GM19043 (cell line): Measurements from ENCODE around the gene UBE4B.

Experiments used
- ATAC-seq: cut with Tn5 transposase; IDR thresholded peaks from one replicate; pipeline ENCODE4 v1.9.1; 2021; ENCODE audit warnings: low read depth; ENCODE audit not compliant: unreplicated experiment

Gene UBE4B

DNA sequence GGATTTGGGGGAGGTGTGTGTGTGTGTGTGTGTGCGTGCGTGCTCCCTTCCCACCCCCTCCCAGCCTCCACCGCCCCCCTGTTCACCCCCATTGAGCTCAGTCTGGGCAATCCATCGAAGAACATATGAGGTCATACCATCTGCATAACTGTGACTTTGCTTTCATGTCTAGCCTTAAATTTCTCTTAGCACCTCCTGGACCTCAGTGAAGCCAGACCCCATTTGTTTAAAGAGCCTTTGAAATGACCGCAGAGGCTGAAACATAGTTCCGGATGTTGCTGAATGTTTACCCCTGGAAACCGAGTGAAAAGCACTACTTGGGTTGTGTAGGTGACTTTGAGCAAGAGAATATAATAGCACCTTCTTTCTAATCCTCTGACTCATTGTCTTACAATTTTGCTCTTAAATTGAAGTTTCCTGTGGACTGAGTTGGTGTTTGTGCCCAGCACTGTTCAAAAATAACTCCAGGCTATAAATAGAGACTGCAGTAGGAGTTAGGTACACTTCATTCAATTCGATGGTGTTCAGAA, 75.4 kb downstream of the UBE4B start:
- no peak for ATAC-seq

DNA sequence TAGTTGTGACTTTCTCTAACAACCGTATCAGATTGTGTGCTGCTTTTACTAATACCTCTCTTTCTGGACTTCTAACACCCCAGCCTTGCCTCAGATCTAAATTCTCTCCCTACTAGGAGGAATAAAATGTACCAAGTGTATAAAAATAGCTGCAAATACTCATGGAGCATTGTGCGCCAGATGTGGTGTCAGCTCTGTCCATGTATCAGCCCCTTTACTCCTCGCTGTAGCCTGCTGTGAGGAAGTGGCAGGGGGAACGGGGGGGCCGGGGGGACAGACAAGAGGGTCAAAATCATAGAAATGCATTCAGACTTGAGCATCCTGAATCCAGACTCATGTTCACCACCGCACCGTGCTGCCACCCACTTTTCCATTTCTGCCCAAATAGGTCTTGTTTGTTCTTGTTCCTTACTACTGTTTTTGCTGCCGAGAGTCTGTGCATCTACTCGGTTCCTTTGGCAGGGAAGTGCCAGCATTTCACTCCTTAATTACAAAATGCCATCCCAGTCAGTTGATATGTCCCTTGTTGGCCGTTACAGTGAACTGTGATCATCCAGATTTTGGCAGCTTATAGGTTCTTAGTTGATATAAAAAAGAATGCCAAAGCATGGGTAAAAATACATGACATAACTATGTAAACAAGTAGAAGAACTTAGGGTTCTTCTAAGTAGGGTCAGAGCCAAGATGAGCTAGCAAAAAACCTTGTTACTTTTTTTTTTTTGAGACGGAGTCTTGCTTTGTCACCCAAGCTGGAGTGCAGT, 76.4 kb downstream of the UBE4B start:
- no peak for ATAC-seq

DNA sequence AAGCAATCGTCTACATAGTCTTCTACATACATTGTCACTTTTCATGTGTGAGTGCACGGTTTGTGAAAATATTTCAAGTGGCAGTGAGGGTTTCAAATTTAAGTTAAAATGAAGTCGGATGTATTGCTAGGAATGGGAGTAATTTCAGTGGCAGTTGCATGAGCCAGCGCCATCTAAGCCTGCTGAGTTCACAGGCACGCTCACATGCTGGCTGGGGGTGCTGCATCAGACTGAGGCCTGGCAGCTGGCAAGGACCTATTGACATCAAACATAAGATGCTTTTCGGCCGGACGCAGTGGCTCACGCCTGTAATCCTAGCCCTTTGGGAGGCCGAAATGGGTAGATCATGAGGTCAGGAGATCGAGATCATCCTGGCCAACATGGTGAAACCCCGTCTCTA, 80.7 kb downstream of the UBE4B start:
- no peak for ATAC-seq

DNA sequence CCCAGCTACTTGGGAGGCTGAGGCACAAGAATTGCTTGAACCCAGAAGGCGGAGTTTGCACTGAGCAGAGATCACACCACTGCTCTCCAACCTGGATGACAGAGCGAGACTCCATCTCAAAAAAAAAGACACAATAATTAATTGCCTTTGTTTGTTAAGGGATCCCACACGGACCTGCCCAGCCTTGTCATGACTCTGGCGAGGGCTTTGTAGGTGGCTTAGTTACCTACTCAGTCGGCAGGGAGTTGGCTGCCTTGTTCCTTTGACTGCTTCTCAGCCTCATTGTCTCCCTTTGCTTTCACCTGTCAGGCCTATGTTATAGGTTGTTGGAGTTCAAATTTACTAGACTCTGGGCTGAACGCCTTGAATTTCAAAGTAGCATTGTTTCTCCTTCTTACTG, 82.0 kb downstream of the UBE4B start:
- ATAC-seq = no peak

DNA sequence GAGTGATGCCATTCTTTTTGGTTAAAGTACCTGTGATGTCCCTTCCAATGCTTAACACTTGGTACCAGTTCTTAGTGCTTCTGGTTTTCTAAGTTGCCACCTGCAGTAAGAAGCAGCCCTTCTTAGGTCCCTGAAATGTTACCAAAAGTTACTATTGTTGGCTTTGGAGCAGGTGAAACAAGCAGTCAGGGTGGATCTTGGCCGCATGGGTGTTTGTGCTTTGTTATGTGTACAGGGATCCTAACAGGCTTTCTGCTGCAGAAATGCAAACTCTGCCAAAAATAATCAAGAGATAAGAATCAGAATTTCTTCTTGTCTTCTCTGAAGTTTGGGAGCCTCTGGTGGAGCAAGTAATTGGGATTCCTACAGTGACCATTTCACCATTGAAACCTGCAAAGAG, 84.4 kb downstream of the UBE4B start:
- no peak for ATAC-seq

DNA sequence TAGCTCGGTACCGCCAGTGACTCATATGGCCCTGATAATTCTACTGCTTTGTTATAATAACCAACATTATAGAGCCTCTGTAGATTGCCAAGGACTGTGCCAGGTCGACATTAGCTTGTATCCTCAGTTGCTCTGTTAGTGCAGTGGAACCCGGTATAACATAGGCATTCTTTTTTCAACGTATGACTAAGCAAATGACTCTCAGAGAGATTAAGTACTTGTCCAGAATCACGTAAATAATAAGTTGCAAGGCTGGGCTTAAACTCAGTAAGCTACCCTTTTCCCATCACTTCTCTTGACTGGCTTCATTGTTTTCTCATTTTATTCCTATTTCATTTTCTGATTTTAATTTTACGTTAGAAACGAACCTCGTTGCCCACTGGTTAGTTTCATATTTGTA, 85.1 kb downstream of the UBE4B start:
- no peak for ATAC-seq

DNA sequence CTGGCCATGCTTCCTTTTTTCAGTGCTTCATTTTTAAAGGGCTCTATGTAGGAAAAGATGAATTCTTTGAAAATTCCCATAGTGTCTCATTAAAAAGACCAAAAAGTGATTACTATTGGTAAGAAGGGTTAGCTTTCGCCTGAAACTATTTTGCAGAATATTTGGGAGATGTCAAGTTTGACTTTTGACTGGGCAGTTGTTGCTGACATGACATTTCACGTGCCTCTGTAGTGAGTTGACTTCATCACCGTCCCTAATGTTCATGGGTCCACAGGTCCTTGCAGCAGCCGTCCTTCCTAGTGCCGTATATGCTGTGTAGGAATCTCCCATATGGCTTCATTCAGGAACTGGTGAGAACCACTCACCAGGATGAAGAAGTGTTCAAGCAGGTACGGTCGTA, 88.9 kb downstream of the UBE4B start:
- no peak for ATAC-seq

DNA sequence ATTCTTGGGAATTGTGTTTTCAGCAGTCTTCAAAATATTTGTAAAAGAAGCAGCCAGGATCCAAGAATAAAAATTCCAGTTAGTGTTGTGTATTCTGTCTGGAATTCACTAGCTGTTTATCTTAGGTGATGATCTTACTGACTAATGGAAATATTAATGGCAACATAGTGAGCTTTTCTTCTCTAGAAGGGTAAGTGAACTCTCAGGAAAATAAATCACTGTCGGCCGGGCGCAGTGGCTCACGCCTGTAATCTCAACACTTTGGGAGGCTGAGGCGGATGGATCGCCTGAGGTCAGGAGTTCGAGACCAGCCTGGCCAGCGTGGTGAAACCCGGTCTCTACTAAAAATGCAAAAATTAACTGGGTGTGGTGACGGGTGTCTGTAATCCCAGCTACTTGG, 90.2 kb downstream of the UBE4B start:
- no peak for ATAC-seq

DNA sequence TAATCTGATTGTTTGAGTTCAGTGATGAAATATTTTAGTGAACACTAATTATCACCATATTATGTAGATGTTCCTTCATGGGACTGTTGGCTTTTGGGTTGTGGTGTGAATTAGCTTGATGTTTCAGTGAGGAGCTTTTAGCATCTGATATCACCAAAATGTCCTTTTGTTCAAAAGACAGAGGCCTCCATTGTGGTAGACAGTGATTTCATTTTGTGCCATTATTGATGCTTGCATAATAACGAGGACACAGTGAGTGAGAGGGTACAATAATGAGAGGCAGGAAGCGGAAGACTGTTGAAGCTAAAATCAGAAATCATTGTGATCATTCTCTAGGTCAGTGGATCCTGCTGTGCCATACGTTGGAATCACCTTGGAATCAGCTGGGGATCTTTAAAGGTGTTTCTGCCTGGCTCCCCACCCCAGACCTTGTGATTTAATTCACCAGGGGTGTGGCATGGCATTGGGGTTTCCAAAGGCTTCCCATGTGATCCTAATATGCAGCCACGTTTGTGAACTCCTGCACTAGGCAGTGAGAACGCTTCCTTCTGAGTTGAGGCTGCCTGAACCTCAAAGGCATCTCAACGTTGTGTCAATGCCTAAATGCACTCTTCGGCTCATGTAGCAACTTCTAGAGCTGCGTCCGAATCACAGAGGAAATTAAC, 95.5 kb downstream of the UBE4B start:
- no peak for ATAC-seq

DNA sequence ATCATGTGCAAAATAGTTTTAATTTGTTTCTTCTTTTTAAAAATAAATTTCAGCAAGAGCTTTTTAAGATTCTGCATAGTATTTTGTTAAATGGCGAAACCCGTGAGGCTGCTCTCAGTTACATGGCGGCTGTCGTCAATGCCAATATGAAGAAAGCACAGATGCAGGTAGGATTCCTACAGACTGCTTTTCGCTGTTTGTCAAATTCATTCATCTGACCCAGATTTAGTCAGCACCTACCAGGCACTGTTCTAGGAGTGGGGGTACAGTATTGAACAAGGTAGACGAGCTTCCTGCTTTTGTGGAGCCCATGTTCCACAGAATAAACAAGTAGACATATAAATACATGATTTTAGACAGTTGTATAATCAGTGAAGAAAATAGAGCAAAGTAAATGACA, 99.6 kb downstream of the UBE4B start:
- ATAC-seq = no peak

DNA sequence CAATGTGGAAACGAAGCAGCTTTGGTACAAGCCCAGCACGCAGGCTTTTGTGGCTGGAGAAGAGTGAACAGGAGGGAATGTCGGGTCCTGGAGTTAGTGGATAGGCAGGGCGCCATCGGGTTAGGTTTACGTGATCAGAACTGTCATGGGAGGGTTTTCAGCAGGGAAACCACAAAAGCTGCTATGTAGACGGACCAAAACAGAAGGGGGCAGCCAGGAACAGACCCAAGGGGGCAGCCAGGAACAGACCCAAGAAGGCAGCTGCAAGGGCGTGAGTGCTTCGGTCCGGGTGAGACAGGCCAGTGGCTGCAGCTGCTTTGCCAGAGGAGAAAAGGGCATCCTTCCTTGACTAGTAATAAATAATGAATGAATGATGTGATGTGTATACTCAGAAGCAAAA, 100.1 kb downstream of the UBE4B start:
- no peak for ATAC-seq

DNA sequence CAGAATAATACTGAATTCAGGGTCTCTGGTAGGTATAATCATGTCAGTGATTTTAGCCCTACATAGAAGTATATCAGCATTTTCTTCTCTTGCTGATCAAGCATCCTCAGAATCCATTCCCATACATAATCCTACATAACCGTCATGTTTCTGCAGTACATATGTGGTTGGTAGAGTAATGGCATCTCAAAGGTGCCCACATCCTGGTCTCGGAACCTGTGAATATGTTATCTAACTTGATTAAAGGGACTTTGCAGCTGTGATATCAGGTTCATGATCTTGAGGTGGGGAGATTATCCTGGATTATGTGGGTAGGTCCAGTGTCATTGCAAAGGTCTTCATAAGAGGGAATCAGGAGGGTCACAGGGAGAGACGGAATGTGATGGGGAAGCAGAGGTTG, 108.2 kb downstream of the UBE4B start:
- no peak for ATAC-seq

DNA sequence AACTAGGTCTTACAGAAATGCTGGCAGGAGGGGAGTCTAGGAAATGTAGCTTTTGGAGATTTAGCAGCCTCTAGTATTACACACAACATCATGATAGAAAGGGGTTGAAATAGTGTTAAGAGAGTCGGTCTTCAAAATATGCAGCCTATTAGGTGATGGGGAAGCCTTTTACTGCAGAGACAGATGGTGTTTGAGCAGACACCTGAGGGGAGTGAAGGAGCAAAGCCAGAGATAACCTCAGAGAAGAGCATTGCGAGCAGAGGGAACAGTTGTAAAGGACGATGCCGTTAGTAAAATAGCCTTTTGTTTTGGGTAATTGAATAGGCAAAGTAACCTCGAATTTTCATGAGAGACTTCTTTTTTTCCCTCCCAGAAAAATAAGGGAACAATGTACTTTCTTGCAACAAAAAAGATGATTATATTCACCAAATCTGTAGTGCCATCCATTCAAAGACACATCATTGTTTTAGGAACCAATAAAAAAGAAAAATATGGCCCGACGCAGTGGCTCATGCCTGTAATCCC, 111.3 kb downstream of the UBE4B start:
- no peak for ATAC-seq

DNA sequence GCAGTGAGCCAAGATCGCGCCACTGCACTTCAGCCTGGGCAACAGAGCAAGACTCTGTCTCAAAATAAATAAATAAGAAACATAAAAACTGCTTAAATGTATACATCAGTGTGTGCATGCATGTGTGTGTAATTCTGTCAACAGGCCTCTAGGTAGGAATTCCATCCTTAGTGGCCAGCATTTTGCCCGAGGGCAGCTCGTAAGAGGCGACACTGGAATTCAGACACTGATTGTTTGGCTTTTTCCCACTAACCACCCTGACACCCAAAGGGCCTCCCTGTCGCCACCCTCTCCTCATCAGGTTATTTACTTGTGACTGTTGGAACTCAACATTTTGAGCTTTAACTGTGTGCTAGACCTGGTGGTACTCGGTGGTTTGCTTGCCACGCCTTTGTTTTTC, 113.6 kb downstream of the UBE4B start:
- no peak for ATAC-seq

DNA sequence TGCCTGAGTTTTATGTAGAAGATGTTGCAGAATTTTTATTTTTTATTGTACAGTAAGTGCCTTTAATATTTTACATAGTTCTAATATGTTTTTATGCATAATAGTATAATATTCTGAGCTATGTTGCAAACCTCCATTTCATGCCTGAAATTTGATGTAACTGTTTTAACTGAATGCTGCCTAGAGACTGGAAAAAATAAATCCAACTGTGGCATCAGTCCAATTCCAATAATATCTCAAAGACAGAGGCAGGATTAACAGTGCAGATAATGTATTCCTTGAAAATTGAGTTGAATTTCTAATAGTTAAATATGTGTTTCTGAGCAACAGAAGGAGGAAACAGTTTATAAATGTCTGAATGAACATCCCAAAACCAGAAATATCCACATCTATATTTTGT, 116.5 kb downstream of the UBE4B start:
- ATAC-seq = no peak

DNA sequence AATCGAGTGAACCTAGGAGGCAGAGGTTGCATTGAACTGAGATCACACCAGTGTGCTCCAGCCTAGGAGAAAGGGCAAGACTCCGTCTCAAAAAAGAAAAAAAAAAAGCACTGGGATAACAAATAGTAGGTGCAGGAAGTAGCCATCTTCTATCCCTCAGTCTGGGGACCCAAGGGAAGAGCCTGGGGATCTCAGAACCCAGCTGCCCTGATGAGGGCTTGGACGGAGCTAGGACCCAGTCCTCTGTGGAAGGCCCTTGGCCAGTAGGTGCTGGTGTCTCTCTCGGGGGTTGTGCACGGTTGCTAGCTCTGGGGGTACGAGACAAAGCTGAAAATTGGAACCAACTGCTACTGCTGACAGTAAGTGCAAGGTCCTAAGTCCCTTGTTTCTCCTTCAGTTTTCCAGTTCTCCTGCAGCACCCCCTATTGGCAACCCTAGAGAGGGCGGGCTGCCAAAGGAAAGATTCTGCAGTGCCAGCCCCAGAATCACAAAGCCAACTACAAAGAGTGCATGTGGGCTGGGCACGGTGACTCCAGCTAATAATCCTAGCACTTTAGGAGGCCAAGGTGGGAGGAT, 120.0 kb downstream of the UBE4B start:
- ATAC-seq = no peak

DNA sequence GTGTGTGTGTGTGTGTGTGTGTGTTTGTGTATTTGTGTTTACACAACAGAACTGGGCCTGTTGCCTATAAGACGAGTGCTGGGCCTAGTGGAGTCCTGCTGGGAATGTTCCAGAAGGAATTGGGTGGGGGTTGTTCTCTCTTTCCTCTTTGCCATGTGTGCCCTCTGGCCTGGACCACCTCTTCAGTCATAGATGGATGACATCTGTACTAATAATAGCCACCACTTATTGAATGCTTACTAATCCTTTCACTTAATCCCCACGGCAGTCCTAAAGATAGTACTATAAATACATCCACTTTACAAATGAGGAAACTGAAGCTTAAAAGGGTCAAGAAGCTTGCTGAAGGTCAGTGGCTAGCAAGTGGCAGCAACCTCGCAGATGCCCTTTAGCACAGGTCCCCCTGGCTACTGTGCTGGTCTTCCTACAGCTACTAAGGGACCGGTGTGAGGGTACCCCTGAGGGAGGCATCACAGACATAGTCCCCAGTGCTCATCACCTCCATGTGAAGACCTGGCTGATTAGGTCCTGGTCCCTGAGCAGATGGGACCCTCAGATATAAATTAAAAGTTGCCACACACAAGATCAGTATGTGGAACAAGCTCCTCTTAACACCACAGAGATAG, 122.4 kb downstream of the UBE4B start:
- no peak for ATAC-seq

DNA sequence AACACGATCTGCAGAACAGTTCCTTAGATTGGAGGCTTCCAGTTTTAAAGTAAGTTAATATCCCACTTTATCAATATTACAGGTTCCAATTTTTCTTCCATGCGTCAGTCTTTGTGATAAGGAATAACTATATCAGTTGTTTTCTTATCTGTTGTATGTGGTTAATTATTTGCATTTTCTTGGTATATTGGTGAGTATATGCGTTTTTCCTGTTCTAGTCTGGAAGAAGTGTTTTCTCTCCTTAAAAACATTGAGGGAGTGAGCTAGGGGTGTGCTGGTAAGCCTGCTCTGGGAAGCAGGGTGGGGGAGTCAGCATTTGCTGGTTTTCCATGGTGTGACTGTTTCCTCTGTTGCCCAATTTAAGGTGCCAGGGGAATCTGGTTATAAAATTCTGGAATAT, 127.4 kb downstream of the UBE4B start:
- ATAC-seq = no peak

DNA sequence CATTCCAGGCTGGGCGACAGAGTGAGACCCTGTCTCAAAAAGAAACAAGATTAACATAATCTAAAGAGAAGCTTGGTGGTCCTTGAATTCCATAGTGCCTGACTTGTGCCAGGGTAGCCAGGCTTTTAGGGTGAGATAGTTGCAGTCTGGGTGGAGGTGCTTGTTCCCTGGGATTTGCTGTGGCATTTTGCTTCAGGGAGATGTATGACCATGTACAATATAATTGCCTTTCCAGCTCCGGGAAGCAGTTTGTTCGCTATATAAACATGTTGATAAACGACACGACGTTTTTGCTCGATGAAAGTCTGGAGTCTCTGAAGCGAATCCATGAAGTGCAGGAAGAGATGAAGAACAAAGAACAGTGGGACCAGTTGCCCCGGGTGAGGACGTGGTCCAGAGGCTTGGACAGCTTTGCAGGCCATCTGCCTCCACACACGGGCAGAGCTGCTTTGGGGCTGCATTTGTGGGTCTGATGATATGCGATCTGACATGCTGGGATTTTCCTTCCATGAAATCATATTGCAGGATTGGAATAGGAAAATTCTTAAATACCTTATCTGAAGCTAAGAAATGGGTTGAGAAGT, 128.2 kb downstream of the UBE4B start:
- no peak for ATAC-seq

DNA sequence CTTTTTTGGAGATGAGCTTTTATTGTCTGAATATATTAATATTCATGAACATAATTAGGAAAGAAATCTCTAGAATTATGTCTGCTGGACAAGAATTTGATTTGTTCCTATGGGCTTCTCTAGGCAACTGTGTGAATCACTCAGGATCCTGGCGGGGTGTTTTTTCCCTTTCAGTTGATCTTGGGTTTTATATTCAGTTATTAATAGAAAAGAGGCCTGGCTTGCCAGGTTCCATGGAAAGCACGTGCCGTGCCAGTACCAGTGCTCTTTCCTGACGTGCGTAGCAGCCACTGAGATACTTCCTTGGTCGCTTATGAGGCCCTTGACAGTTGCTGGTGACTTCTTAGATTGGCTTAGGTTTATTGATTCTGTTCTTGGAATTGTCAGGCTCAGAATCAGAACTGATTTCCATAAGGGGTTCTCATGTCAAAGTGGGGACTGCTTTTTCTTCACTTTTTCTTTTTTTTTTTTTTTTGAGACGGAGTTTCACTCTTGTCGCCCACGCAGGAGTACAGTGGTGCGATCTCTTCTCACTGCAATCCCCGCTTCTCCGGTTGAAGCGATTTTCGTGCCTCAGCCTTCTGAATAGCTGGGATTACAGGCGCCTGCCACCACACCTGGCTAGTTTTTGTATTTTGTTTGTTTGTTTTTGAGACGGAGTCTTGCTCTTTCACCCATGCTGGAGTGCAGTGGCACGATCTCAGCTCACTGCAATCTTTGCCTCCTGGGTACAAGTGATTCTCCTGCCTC, 129.0 kb downstream of the UBE4B start:
- no peak for ATAC-seq
